RPMI8226 (cell line): Measurements from ENCODE around the gene UROD.

Source experiments
- DNase-seq: peaks from one replicate; pipeline ENCODE4 v3.0.0-alpha.2; 2015

The UROD gene

DNA sequence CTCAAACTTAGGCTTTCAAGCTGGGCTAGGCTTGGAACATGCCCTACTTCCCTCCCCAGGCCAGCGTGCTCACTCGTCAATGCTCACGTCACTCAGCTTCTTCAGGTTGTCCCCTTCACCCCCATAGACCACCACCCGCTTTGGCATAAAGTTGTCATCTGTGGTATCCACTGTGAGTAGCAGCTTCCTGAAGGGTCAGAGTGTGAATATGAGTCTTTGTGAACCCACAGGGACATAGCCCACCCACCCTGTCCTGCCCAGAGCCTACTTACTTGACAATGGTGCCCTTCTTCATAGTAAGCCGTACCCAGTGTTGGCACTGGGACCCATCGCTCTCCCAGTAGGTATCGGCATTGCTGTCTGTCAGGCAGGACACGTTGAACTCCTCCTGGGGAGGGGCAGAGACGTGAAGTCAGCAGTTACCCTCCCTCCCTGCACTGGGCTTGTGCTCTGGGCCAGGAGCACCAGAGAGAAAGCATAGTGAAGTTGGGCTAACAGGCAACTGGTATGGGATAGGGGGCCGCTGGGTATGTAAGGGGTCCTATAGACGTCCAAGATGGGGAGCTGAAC is 2.7 kb upstream of the UROD start:
- DNase-seq: no peak

DNA sequence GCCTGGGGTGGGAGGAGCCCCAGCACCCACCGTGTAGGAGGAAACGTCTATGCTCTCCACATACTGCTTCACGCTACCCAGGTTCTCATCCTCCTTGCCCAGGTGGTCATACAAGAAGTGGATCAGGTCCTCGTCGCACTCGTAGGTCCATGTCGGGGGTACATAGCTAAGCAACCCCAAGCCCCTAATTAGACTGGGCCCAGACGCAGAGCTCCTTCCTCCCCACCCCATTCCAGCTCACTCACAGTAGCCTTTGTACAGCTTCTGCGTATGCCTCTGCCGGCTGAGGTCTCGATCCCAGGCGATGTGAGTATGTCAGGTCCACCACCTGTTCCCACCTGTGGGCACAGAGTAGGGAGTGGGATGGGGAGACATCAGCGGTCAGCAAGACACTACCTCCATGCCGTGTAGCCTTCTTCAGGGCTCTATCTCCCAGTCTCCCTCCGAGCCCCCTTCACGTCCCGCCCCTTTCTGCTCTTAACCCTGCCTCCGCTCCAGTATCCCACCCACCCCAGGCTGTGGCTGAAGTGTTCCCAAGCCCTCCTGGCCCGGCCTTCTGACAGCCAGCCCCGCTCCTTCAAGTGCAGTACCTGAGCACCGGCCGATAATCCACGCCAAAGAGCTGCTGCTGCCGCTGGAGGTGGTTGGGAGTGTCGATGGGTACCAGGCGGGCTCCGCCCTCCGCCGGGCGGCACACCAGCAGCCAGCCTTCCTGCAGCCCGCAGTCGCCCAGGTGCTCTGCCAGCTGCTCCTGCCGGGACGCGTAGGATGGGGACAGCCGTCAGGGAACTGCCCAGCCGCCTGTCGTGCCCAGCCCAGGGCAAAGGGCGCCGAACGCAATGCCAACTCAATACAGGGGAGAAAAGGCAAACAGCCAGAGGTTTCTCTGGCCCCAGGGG is 1.8 kb upstream of the UROD start:
- peak; percentile 82 for DNase-seq

- DNase-seq: peak; percentile 93
Observed at GRCh38 chr1:45010855-45011811, 921 bp upstream of the UROD start, which contains the start of gene HECTD3. Gene HECTD3 (minus strand): TSS chr1:45011324. CDS start chr1:45011257, 67 bp downstream.

DNA sequence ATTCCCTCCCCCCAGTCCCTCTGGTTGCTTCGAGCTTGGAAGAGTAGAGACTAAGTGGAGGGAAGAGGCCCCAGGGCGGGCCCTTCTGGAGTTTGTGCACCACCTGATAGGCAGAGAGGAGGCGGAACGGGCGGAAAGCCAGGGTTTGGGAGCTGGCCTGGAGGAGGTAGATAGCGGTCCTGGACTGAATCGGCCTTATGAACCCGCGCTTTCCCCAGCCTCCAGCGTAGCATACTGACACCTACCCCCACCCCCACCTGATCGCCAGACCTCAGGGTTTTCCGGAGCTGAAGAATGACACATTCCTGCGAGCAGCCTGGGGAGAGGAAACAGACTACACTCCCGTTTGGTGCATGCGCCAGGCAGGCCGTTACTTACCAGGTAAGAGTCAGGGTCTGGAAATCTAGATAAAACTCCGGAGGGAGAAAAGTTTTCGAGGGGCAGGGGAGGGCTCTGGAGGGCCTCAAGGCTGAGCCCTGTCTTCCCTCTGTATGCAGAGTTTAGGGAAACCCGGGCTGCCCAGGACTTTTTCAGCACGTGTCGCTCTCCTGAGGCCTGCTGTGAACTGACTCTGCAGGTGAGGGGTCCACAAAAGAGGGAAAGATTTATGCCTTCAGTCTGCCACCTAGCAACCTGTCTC is 705 bp downstream of the UROD start:
- DNase-seq: peak; percentile 78

DNA sequence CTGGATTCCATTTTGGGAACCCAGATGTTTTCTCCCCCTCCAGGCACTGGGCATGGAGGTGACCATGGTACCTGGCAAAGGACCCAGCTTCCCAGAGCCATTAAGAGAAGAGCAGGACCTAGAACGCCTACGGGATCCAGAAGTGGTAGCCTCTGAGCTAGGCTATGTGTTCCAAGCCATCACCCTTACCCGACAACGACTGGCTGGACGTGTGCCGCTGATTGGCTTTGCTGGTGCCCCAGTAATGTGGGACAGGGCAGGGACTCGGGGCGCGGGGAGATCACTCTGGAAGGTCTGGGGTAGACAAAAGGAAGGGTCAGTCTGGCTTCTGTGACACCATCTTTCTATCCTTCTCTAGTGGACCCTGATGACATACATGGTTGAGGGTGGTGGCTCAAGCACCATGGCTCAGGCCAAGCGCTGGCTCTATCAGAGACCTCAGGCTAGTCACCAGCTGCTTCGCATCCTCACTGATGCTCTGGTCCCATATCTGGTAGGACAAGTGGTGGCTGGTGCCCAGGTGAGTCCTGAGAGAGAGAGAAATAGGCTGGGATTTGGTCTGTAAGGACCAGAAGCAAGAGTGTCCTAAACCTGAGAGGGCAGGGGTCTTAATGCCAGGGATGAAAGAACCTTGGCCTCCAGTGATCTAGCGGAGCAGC is 1.6 kb downstream of the UROD start:
- DNase-seq: no peak

- peak; percentile 79 for DNase-seq
Observed at GRCh38 chr1:45014321-45015028, 2.4 kb downstream of the UROD start.

DNA sequence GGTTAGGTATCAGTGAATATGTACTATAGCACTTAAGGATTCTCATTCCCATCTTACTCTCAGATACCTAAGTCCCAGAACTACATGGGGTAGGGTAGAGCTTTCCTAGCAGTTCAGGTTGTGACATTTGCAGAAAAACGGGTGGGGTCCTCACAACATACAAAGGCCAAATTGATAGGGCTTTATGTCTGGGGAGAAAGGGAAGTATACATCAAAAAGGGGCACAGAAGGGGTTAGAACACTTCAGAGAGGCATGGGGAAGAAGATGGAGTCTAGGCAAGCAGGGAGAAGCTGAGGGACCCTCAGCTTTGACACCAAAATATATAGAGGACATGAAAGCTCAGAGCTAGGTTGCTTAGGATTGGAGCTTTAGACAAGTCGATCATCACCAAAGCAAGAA is 3.6 kb downstream of the UROD start:
- DNase-seq: no peak

DNA sequence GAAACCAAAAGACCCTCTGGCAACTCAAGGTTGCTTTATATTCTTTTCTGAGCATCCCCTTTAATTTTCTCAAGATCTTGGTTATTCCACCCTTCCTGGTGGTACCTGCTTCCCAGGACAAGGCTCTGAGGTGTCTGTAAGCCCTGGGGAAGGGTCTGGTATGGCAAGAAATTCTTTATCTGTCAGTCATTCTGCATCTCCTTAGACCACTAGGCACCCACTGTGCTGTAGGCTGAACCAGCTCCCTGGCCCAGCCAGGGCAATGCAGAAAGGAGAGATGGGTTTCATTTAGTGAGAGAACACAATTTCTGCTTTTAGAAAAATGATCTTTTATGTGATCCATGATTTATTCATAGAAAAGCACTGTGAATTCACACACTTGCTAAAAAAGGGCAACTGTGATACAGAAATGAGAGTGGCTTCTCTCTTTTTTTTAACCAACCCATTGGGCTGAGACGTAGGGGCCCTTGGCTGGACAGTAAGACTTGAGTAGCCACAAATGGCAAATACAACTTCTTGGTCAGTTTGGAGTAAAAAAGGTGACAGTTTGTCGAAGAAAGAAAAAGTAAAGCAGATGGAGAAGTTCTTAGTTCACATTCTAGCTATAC is 4.1 kb downstream of the UROD start:
- no peak for DNase-seq

DNA sequence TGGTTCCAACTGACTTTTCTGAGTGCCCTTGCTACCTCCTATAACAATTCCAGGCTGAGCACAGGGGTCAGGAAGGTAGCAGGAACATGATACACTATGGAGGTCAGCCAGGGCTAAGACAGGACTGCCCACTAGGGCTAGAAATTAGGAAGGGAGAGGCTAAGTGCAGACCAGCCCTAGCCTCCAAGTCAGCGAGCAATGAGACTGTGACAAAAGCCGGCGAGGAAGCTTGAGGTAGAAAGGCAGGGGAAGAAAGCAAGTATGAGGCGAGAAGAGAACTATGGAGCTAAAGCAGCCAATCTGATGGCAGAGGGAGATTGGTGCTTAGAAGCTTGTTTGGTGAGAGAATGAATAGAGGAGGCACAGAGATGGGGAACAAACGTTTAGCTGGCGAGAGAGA is 4.7 kb downstream of the UROD start:
- no peak for DNase-seq

GRCh38 chr1:45018599-45019230 is 6.7 kb downstream of the UROD start:
- peak; percentile 86 for DNase-seq

GRCh38 chr1:45023663-45024062 is 11.6 kb downstream of the UROD start:
- DNase-seq: no peak

DNA sequence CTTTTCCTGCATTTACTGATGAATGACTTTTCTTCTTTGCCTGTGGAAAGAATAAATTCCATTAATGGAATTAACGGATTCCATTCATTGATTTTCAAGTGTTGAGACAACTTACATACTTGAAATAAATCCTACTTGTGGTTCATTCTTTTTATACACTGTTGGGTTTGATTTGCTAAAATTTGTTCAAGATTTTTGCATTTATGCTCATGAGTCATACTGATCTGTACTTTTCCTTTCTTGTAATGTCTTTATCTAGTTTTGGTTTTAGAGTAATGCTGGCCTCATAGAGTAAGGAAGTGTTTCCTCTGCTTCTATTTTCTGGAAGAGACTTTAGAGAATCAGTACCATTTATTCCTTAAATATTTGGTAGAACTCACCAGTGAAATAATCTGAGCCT is 14.4 kb downstream of the UROD start:
- no peak for DNase-seq

- no peak for DNase-seq
Observed at GRCh38 chr1:45032837-45033236, 20.8 kb downstream of the UROD start.

DNA sequence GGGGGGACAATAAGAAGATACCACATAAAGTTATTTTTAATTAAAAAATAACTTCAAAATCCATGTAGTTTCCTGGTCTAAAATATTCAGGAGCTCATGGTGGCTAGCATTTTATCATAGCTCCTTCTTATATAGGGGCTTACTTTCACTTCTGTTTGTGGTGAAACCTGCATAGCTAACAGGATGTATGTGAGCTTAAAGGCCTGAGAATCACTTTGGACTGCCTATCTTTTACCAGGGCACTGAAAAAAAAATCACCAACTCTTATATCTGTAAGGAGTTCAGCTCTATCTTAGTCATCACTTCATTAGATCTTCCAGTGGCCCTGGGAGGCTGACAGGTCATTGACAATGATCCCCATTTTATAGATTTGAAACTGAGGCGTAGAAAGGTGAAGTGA is 21.3 kb downstream of the UROD start:
- DNase-seq: peak; percentile 34

- no peak for DNase-seq
Observed at GRCh38 chr1:45035631-45036301, 23.7 kb downstream of the UROD start.

DNA sequence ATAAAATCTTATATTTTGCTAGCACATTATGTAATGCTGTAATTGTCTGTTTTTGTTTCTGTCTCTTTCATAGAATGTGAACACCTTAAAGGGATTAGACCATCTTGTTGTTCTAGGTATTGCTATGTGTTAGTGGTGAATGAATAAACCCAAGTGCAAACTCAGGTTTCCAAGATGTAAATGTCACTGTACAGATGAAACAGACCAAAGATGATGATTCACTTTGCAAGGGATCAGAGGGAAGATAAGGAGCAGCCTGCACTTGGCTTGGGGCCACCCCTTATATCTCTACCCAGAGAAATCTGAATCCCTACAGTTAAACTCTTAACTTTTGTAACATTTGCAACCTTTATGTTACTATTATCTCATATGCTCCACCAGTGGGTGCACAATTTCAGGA is 25.4 kb downstream of the UROD start:
- DNase-seq: no peak

DNA sequence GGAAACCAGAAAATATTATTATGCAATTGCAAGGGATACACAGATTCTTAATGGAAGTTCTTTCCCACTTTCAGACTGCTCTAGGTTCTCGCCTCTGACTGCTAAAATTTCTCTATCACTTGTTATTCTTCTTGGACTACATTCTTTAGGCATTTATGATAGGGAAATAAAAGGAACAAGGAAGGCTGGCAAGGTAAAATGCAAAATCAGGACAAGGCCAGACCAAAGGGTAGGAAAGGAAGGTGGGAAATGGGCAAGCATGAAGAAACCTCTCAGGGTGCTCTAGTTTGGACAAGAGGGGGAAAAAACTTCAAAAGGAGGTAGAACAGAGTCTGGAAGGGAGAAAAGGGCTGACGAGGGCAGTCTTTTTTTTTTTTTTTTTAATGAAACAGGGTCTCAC is 26.2 kb downstream of the UROD start:
- no peak for DNase-seq

DNA sequence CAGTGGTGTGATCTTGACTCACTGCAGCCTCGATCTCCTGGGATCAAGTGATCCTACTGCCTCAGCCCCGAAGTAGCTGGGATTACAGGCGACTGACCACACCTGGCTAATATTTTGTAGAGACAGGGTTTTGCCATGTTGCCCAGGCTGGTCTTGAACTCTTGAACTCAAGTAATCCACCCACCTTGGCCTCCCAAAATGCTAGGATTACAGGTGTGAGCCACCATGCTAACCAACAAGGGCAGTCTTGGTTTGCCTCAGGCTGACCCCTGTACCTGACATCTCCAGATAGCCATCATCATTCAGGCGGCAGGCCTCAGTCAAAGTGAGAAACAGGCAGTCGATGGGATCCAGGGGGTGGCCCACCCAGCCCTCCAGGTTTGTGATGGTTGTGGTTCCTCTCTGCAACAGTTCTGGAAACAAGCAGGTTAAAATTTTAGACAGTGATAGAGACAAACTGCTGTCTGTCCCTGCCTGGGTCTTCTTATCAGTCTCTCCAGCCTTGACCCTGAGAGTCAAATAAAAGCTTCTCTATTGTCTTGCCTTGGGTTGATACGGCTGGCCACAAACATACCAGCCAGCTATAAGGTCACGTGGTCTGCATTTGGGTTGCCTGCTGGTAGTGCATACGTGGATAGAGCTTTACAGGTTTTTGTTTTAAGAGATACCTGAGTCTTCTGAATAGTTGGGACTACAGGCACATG is 26.8 kb downstream of the UROD start:
- DNase-seq: no peak

GRCh38 chr1:45040297-45040696 is 28.2 kb downstream of the UROD start:
- no peak for DNase-seq
